HG02623 (cell line): ENCODE data around the gene SMIM22.
"Not testable (repeated sequence)": the region's sequence is repeated elsewhere in the genome, so short reads cannot be mapped to it uniquely, and the experiment has no call there.

Experiments used
- ATAC-seq: cut with Tn5 transposase; IDR thresholded peaks from one replicate; pipeline ENCODE4 v1.9.1; 2021; ENCODE audit warnings: moderate library complexity; ENCODE audit not compliant: unreplicated experiment

SMIM22 gene

DNA sequence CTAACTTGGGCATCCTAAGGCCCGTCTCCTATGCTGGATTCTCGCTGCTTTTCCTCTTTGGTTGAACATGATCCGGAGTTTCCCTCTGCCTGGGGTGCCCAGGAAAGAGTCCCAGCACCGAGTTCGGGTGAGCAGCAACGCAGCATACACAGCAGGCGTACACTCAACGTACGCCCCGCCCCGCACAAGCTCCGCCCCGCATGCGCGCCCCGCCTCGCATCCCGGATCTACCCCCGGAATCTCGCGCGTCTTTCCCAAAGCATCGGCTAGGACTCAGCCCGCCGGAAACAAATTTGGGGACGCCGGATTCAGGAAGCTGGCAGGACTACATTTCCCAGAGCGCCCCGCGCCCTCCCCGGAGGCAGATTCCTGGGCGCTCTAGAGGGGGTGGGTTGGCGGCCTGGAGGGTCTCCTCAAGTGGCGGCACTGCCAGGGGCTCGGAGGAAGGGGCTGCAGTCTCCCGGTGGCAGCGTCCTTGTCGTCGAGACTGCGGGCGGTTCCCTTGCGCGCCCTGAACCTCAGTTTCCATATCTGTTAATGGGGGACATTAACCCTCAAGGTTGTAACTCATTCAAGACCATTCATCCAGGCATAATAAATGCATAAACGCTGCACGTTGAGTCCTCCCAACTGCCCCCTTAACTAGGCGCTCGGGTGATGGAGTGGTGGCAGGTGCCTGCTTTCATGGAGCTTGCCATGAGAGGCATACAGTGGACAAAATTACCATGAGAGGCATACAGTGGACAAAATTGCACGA, 26.4 kb upstream of the SMIM22 start:
- ATAC-seq: peak; percentile 62

DNA sequence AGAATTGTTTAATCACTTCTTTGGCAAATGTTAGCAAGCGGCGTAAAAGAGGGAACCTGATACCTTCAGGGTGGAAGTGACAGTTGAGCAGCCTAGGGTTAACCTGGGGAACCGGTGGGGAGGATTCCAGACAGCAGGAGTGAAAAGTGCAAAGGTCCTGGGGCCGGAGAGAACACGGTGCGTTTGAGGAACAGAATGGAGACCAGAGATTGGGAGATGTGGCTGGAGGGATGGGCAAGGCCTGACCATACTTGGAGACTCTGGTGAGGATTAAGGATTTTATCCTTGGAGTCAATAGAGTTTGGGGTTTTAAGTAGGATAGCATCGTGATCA, 25.9 kb upstream of the SMIM22 start:
- no peak for ATAC-seq

DNA sequence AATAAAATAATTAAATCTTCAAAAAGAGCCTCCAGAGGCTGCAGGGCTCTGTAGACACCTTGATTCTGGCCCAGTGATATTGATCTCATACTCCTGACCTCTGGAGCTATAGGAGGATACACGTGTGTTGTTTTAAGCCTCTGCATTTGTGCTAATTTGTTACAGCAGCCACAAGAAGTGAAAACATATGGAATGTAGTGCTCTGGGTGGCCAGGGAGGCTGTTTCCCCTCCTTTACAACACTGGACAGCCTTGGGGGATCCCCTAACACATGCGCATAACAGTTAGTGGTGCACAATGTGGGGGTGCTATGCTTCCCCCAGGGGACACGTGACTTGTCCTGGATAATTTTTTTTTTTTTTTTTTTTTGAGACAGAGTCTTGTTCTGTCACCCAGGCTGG, 23.5 kb upstream of the SMIM22 start:
- no peak for ATAC-seq

GRCh38 chr16:4772351-4772750, 22.8 kb upstream of the SMIM22 start:
- no peak for ATAC-seq

DNA sequence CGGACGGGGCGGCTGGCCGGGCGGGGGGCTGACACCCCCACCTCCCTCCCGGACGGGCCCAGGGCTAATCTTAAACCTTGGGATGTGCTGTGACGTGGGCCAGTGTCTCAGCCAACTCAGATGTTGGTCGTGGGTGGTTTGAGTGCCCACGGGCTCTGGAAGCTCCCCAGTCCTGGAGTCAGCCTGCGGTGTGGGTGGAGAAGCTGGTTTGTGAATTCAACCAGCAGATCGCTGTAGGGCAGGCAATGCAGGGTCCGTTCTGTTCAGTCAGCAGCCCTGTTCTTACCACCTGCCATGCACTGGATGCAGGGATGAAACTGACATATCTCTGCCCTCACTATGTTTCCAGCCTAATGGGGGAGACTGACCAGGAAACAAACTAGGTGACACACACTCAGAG, 20.2 kb upstream of the SMIM22 start:
- ATAC-seq: no peak

DNA sequence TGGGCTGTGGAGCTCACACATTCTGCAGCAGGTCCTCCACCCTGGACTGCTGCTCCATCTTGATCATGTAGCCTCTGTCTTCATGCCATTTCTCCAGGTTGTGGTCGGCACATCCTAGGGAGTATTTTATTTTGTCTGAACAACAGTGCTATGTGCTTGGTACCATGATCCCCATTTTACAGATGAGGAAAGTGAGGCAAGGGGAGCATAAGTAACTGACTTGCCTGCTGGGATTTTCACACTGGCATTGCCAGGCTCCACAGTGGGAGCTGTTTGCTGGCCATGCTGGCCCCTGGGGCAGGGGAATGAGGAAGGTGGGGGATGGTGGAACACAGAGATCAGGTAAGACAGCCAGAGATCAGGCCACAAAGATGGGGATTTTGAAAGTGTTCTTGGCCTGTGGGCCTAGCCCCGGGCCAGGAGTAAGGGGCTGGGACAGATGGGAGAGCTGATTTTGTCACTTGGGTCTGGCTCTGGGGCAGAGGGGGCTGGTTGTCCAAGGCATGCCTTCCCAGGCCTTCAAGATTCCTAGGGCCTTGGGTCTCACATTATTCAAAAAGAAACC, 18.9 kb upstream of the SMIM22 start:
- no peak for ATAC-seq

GRCh38 chr16:4777339-4778049, 17.7 kb upstream of the SMIM22 start:
- no peak for ATAC-seq

GRCh38 chr16:4778050-4778392, 17.1 kb upstream of the SMIM22 start:
- no peak for ATAC-seq

GRCh38 chr16:4780235-4780634, 14.9 kb upstream of the SMIM22 start:
- no peak for ATAC-seq

GRCh38 chr16:4783251-4783950, 11.8 kb upstream of the SMIM22 start:
- ATAC-seq: no peak

- no peak for ATAC-seq
Observed at GRCh38 chr16:4783951-4784336, 11.2 kb upstream of the SMIM22 start.

DNA sequence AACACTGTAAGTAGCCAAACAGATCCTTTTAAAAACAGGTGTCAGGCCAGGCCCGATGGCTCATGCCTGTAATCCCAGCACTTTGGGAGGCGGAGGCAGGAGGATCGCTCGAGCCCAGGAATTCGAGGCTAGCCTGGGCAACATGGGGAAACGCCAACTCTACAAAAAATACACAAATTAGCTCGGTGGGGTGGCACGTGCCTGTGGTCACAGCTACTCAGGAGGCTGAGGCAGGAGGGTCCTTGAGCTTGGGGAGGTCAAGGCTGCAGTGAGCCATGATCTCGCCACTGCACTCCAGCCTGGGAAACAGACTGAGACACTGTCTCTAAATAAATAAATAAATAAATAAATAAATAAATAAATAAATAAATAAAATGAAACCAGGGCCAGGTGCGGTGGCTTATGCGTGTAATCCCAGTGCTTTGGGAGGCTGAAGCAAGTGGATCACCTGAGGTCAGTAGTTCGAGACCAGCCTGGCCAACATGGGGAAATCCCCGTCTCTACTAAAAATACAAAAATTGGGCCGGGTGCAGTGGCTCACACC, 10.7 kb upstream of the SMIM22 start:
- not testable (repeated sequence) for ATAC-seq

DNA sequence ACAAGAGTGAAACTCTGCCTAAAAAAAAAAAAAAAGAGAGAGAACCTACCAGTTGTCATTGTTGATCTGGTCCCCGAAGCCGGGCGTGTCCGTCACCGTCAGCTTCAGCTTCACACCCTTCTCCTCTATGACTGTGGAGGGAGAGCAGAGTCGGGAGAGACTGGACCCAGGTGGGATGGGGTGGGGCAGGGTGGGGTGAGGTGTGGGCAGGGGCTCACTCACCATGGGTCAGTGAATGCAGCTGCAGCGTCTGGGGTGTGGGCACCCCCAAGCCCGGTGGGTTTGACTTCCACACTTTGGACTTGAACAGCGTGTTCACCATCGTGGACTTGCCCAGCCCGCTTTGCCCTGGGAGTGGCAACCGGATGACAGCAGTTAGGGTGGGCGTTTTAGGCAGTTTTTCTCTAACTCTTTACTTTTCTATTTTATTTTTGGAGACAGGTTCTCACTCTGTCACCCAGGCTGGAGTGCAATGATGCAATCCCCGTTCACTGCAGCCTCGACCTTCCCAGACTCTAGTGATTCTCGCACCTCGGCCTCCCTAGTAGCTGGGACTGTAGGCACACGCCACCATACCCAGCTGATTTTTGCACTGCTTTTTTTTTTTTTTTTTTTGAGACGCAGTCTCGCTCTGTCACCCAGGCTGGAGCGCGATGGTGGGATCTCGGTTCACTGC, 9.3 kb upstream of the SMIM22 start:
- ATAC-seq: no peak

DNA sequence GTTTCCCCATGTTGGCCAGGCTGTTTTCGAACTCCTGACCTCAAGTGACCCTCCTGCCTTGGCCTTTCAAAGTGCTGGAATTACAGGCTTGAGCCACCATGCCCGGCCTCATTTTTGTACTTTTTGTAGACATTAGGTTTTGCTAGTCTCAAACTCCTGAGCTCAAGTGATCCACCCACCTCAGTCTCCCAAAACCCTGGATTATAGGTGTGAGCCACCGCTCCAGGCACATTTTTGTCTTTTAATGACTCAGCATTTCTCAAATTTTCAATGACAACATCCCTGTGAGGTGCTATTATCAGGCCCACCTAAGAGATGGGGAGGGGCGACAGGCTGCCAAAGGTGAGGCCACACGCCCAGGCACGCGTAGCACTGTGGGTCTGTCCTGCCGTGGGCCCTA, 8.1 kb upstream of the SMIM22 start:
- ATAC-seq: no peak

DNA sequence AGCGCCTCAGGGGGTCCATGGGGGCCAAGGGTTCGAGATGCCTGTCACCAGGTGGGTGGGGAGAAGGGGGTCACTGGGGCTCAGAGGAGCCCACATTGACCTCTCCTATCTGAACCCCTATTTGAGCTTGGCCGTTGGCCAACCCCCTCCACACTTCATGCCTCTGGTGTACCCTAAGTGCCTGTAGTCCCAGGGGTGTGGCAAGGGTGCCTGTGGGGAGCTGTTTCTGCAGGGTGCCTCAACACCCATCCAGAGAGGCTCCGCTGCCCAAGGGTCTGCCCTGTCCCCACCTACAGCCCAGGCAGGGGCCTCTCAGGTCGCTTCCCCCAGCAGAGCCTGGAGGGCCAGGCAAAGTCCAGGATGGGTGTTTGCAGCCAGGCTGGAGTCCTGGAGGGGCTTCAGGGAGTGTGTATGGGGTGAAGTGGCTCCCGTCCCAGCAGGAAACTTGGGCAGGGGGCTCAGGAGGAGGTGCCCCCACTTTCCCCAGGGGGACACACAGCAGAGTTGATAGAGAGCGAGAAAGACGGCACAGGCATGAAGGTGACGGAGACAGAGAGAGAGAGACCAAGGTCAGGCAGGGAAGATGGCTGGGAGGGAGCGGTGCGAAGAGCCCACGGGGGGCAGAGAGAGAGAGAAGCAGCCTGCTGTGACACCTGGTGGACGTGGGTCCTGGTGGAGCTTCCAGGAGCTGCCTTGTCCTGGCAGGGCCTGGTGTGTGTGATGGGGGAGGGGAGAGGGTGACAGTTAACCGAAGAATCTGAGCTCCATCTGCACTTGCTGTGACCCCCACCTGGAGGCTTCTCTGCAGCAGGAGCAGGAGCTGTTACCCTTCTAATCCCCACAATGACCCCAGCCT, 7.3 kb upstream of the SMIM22 start, which contains the start of gene SEPTIN12:
SEPTIN12 (minus strand) TSS at position 719 of the 856 bp plus-strand sequence; CDS start at position 19, 700 bp downstream.
- ATAC-seq: no peak

DNA sequence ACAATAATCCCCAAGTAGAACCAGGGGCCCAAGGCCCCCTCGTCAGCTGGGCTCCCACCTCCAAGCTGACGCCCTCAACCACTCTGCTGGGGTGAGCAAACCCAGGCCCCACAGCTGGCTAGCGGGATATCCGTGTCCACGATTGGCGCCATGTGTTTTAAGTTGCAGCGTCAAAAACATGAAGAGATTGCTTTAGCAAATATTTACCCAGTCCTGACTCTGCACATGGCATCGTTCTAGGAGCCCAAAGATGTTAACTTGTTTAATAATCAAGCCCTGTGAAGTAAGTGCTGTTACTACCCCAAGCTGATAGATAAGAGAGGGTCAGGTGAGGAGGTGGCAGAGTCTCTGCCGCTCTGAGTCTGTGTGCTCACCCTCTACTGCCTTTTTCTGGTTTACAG, 6.7 kb upstream of the SMIM22 start:
- no peak for ATAC-seq

DNA sequence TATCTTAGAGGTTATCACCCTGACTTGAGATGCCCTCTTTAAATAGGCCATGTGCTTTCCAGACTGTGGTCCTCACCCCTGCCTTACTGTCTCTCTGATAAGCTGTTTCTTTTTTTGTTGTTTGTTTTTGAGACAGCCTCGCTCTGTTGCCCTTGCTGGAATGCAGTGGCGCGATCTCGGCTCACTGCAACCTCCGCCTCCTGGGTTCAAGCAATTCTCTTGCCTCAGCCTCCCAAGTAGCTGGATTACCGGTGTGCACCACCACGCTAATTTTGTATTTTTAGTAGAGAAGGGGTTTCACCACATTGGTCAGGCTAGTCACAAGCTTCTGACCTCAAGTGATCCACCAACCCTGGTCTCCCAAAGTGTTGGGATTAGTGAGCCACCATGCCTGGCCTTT, 6.3 kb upstream of the SMIM22 start:
- no peak for ATAC-seq

DNA sequence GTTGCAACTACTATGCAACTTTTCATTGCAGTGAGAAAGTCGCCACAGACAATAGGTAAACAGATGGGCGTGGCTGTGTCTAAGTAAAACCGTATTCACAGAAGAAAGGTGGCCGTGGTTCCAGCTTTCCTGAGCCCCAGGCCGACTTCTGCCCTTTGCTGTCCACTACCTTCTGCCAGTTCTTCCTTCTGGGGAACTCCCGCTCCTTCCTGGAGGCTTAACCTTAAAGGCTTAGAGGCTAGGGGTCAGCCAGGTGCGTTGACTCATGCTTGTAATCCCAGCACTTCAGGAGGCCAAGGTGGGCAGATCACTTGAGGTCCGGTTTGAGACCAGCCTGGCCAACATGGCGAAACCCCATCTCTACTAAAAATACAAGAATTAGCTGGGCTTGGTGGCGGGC, 4.9 kb upstream of the SMIM22 start:
- ATAC-seq: no peak

- ATAC-seq: no peak
Observed at GRCh38 chr16:4790871-4791270, 4.3 kb upstream of the SMIM22 start.

DNA sequence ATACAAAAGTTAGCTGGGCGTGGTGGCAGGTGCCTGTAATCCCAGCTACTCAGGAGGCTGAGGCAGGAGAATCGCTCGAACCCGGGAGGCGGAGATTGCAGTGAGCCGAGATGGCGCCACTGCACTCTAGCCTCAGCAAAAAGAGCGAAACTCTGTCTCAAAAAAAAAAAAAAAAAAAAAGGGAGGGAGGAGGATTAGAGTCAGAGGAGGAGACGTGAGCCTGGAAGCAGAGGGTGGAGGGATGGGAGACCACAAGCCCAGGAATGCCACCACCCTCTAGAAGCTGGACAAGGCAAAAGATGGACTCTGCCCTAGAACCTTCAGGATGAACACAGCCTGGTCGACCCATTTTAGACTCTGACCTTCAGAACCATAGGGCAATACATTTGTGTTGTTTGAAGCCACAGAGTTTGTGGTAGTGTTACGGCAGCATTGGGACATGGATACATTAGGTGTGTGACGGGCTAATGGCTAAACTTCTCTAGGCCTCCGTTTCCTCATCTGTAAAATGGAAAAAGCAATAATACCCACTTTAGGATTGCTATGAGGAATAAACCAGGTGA, 2.1 kb upstream of the SMIM22 start:
- ATAC-seq: no peak
